C4-2B (cell line): ENCODE measurements around the gene SPINK8.
"Not testable (repeated sequence)": the region's sequence is repeated elsewhere in the genome, so short reads cannot be mapped to it uniquely, and the experiment has no call there.

ENCODE experiments used
- H3K27ac ChIP-seq: fragments of 450-650 bp; 2 replicates; pipeline ENCODE4 v1.5.1; 2017
- CTCF ChIP-seq: fragments of 450-650 bp; conservative IDR thresholded peaks from 2 replicates; pipeline ENCODE4 v1.5.1; 2017; ENCODE audit warnings: mild to moderate bottlenecking
- ZFX ChIP-seq: fragments of 450-650 bp; IDR thresholded peaks from 2 replicates; pipeline ENCODE4 v1.6.1; 2017

SPINK8 gene

DNA sequence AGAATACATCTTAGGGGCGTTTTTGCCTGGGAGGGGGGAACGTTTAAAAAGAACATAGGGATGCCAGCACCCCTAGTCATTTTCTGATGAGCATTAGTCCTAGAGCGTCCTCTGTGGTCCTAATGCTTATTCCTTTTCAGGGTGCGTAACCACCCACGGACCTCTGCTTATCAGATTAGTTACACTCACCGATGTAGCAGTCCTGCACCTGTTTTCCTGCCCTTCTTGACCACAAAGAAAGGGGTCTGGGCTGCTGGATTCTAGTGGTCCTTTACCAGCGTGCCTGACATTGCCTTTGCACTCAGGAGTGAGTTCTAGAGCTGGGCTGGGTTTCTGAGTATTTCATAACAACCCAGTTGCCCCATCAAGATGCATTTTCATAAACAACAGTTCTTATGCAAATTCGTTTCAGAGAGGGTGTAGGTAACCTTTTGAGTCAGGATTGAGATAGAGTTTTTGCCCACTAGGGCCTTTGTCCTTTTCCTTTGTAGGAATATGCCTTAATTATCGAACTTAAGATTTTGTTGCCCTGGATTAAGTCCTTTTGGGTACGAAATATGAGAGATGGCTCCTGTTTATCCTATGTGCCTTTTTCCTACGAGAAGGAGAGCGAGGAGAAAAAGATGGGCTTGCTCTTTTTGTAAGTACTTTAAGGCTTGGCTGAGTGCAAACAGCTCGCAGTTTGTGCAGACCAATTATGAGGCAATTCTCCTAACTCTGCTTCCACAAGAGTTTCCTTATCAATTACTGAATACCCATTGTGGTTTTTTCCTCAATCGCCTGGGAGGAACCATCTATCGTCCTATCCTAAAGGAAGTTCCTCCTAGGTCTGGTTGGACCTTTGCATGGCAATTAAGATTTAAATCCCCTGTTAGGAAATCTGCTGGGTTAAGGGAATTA, at the start of gene SPINK8:
Gene SPINK8, minus strand, starts transcription at position 316 of the 900 bp plus-strand sequence. CDS start 5,320 bp downstream, outside the sequence.
- not testable (repeated sequence) for H3K27ac ChIP-seq

GRCh38 chr3:48372862-48373435, 39.5 kb upstream of the SPINK8 start:
- TF ChIP-seq CTCF (no peak), ZFX (no peak)
- H3K27ac ChIP-seq = no peak overlapping the region

- TF ChIP-seq CTCF (no peak), ZFX (no peak)
- no peak overlapping the region for H3K27ac ChIP-seq
Measured at GRCh38 chr3:48372377-48372770, 38.9 kb upstream of the SPINK8 start.

- no peak for TF ChIP-seq ZFX
- TF ChIP-seq CTCF = no peak
- H3K27ac ChIP-seq = no peak within 1 kb of the TSS
Measured at GRCh38 chr3:48371651-48372376, 38.4 kb upstream of the SPINK8 start, which contains the start of gene FBXW12. Gene FBXW12 (plus strand): TSS chr3:48372219. CDS start chr3:48372768, 549 bp downstream.

GRCh38 chr3:48370333-48370713, 36.9 kb upstream of the SPINK8 start:
- H3K27ac ChIP-seq = no peak overlapping the region
- no peak for TF ChIP-seq ZFX
- TF ChIP-seq CTCF = no peak

GRCh38 chr3:48369693-48370332, 36.4 kb upstream of the SPINK8 start:
- no peak overlapping the region for H3K27ac ChIP-seq
- TF ChIP-seq ZFX = no peak
- no peak for TF ChIP-seq CTCF

- H3K27ac ChIP-seq = no peak overlapping the region
- TF ChIP-seq CTCF = no peak
Measured at GRCh38 chr3:48367201-48367600, 33.7 kb upstream of the SPINK8 start.
